ENCODE data around the gene UGT1A5.

GRCh38 chr2:233743464-233744259 lies 31.0 kb downstream of the UGT1A5 start:
- TF ChIP-seq CTCF (IDR thresholded peaks at IDR 0.05) (no peak), POLR2A (IDR thresholded peaks at IDR 0.05) (no peak)

Data from uterus (tissue), 2 donors.